NCI-H2029 (cell line): ENCODE measurements around the gene CAMKK2.

Source experiments
- DNase-seq: peaks from one replicate; lab custom pipeline; 2025; lab: John Stamatoyannopoulos, UW

The CAMKK2 gene

DNA sequence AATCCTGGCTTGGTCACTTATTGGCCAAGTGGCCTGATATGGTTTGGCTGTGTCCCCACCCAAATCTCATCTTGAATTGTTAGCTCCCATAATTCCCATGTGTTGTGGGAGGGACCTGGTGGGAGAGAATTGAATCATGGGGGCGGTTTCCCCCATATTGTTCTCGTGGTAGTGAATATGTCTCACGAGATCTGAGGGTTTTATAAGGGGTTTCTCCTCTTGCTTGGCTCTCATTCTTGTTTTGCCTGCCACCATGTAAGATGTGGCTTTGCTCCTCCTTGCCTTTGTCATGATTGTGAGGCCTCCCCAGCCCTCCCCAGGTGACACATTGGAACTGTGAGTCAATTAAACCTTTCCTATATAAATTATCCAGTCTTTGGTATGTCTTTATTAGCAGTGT is 105.4 kb downstream of the CAMKK2 start:
- DNase-seq: no peak

- DNase-seq: no peak
Measured at GRCh38 chr12:121190523-121191031, 105.9 kb downstream of the CAMKK2 start.

DNA sequence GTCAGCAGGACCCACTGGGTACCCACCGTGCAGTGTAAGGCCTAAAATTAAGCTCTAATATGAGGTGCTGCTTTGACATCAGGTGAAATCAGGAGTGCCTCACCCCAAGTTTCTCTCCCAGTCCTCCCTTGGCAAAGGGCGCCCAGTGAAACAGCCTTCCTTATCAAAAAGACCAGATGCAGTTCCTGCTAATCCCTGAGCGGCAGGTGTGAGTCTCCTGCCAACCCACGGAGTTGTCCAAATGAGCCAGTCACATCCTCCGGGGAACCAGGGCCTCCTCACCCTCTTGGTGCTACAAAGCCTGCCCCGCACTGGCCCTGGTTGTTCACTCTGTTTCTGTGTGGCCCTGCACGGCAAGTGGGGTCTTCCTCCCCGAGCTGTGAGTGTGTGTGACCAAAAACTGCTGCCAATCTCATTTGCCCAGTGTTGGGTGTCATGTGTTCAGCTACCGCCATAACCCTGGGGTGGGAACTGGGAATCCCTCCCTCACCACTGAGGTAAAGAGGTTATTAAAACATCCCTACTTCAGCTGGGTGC is 106.8 kb downstream of the CAMKK2 start:
- DNase-seq: no peak

GRCh38 chr12:121189131-121189530 is 107.4 kb downstream of the CAMKK2 start:
- DNase-seq: no peak

DNA sequence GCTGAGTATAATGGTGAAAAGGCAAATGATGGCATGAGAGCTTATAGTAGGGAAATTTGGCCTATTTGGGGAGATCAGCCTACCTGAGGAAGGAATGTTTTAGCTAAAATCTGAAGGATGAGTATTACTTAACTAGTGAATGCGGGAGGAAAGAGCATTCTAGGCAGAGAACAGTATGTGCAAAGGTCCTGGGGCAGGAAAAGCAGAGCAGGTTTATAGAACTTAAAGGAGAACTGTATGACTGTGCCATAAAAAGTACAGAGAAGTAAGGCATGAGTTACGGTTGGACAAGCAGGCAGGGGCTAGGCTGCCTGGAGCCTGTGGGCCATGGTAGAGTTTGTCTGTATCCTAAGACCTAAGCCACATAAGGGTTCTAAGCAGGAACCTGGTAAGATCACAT is 108.3 kb downstream of the CAMKK2 start:
- DNase-seq: no peak
